Uterus (tissue), 4 donors: ENCODE data around the gene MGAM2. TPM values are rescaled to one million over a fixed set of nuclear protein-coding genes. Genes with fewer than 3 reads are reported as not detected.
"Not testable (repeated sequence)": the region's sequence is repeated elsewhere in the genome, so short reads cannot be mapped to it uniquely, and the experiment has no call there.

Experiments used
- DNase-seq, 2 donors: peaks; one replicate each; pipeline ENCODE4 v3.0.0-alpha.2; 2019 to 2020
- H3K27ac ChIP-seq, 2 donors: fragments of 200-600 bp; sonication (generic); 1 replicate in 1 of 2; 2 replicates in 1 of 2; pipeline ENCODE4 v1.5.1; 2016 to 2018
- H3K27me3 ChIP-seq, 2 donors: fragments of 200-600 bp; sonication (generic); one replicate each; pipeline ENCODE4 v1.5.1; 2018 to 2019; ENCODE audit warnings: control low read depth in 1 of 2
- H3K36me3 ChIP-seq, 2 donors: fragments of 200-600 bp; sonication (generic); one replicate each; pipeline ENCODE4 v1.5.1; 2019; ENCODE audit warnings: control low read depth in 1 of 2
- H3K4me1 ChIP-seq, 2 donors: fragments of 200-600 bp; sonication (generic); one replicate each; pipeline ENCODE4 v1.5.1; 2018 to 2019; ENCODE audit warnings: control low read depth in 1 of 2
- H3K4me3 ChIP-seq, 2 donors: fragments of 200-600 bp; sonication (generic); 1 replicate in 1 of 2; 2 replicates in 1 of 2; pipeline ENCODE4 v1.5.1; 2018 to 2019; ENCODE audit warnings: mild to moderate bottlenecking in 1 of 2
- H3K9me3 ChIP-seq, 2 donors: fragments of 200-600 bp; sonication (generic); one replicate each; pipeline ENCODE4 v1.5.1; 2019; ENCODE audit warnings: control low read depth in 1 of 2
- CTCF ChIP-seq, 4 experiments: fragments of 200-600 bp in 2 of 4; fragments of 450-650 bp in 2 of 4; sonication (generic) in 2 of 4; IDR thresholded peaks; one replicate each; pipeline ENCODE4 v1.5.1; 2016 to 2019; ENCODE audit warnings: antibody characterized with exemption in 4 of 4, mild to moderate bottlenecking in 2 of 4, moderate library complexity in 1 of 4
- POLR2A ChIP-seq, 2 donors: fragments of 450-650 bp; IDR thresholded peaks; one replicate each; pipeline ENCODE4 v1.6.1; 2016; ENCODE audit warnings: antibody characterized with exemption in 2 of 2, mild to moderate bottlenecking in 1 of 2, moderate library complexity in 1 of 2
- intact Hi-C: fragments of 100-400 bp; cut with DNase I; formaldehyde crosslinking; loops from one replicate; pipeline ENCODE4 v1.15.1; 2023; ENCODE audit warnings: low total_unique reads
- total RNA-seq, 4 donors: library from RNA; depleted of rRNA in 3 of 4; stranded (reverse); fragments of >200 nt in 3 of 4; gene quantifications; one replicate each; pipeline versions ENCODE4 v1.1.0 to v1.2.4, GENCODE V29; 2014 to 2023
- donor health status: DM: yes; HTN: yes; CAD: no.

MGAM2 gene
- total RNA-seq, 4 donors from 2014 or later = under 0.01 to 0.12 (median 0.07) TPM; not detected in 1

GRCh38 chr7:142097571-142097970 is 13.9 kb upstream of the MGAM2 start:
- H3K4me3 ChIP-seq = no peak overlapping the region
- no peaks in the 10 kb centered on the region for H3K4me1 ChIP-seq
- no peak overlapping the region for H3K27ac ChIP-seq
- H3K9me3 ChIP-seq = no peaks in the 10 kb centered on the region
- intact Hi-C loops = no loop called here
- no peaks in the 10 kb centered on the region for H3K36me3 ChIP-seq
- no peaks in the 10 kb centered on the region for H3K27me3 ChIP-seq
- no peak for TF ChIP-seq POLR2A (IDR thresholded peaks at IDR 0.05)
- no peak for TF ChIP-seq CTCF (IDR thresholded peaks at IDR 0.05)
- no peak for DNase-seq

- no peaks in the 10 kb centered on the region for H3K4me1 ChIP-seq
- DNase-seq = no peak
- H3K9me3 ChIP-seq = no peaks in the 10 kb centered on the region
- TF ChIP-seq CTCF (IDR thresholded peaks at IDR 0.05) = no peak
- no peak overlapping the region for H3K4me3 ChIP-seq
- H3K36me3 ChIP-seq = no peaks in the 10 kb centered on the region
- intact Hi-C loops = no loop called here
- no peak overlapping the region for H3K27ac ChIP-seq
- H3K27me3 ChIP-seq = no peaks in the 10 kb centered on the region
Measured at GRCh38 chr7:142098004-142098403, 13.5 kb upstream of the MGAM2 start.

GRCh38 chr7:142099347-142099746 is 12.2 kb upstream of the MGAM2 start:
- H3K27me3 ChIP-seq, intact Hi-C loops, H3K9me3 ChIP-seq, DNase-seq, H3K36me3 ChIP-seq, H3K4me1 ChIP-seq, H3K27ac ChIP-seq, H3K4me3 ChIP-seq: not testable (repeated sequence)

- H3K9me3 ChIP-seq = no peaks in the 10 kb centered on the region
- intact Hi-C loops = no loop called here
- no peak overlapping the region for H3K4me3 ChIP-seq
- no peaks in the 10 kb centered on the region for H3K4me1 ChIP-seq
- no peak overlapping the region for H3K27ac ChIP-seq
- H3K36me3 ChIP-seq = no peaks in the 10 kb centered on the region
- DNase-seq = no peak
- no peaks in the 10 kb centered on the region for H3K27me3 ChIP-seq
- TF ChIP-seq CTCF (IDR thresholded peaks at IDR 0.05) (no peak), POLR2A (IDR thresholded peaks at IDR 0.05) (no peak)
Measured at GRCh38 chr7:142100634-142101033, 10.9 kb upstream of the MGAM2 start.

- DNase-seq, intact Hi-C loops, H3K9me3 ChIP-seq, H3K4me1 ChIP-seq, H3K27ac ChIP-seq, H3K4me3 ChIP-seq, H3K36me3 ChIP-seq, H3K27me3 ChIP-seq: not testable (repeated sequence)
Measured at GRCh38 chr7:142101794-142102193, 9.7 kb upstream of the MGAM2 start.

- Histone ChIP-seq H3K4me1 (no peaks in the 10 kb centered on the region), H3K9me3 (no peaks in the 10 kb centered on the region), H3K36me3 (no peaks in the 10 kb centered on the region), H3K27me3 (no peaks in the 10 kb centered on the region), H3K4me3 (no peak overlapping the region), H3K27ac (no peak overlapping the region)
- TF ChIP-seq CTCF (IDR thresholded peaks at IDR 0.05) = no peak
- no peak for TF ChIP-seq POLR2A (IDR thresholded peaks at IDR 0.05)
- intact Hi-C loops = no loop called here
- no peak for DNase-seq
Measured at GRCh38 chr7:142104550-142105527, 6.7 kb upstream of the MGAM2 start.
